Loucy (cell line): ENCODE measurements around the gene ABCA3.

Experiments used
- CTCF ChIP-seq: fragments of 200-600 bp; sonication (generic); conservative IDR thresholded peaks from 2 replicates; pipeline ENCODE4 v1.5.1; 2014; ENCODE audit warnings: mild to moderate bottlenecking, antibody characterized with exemption, low read length
- EZH2phosphoT487 ChIP-seq: fragments of 200-600 bp; IDR thresholded peaks from 2 replicates; pipeline ENCODE4 v1.6.1; 2018; ENCODE audit warnings: antibody characterized with exemption, mild to moderate bottlenecking, moderate library complexity, borderline replicate concordance

DNA sequence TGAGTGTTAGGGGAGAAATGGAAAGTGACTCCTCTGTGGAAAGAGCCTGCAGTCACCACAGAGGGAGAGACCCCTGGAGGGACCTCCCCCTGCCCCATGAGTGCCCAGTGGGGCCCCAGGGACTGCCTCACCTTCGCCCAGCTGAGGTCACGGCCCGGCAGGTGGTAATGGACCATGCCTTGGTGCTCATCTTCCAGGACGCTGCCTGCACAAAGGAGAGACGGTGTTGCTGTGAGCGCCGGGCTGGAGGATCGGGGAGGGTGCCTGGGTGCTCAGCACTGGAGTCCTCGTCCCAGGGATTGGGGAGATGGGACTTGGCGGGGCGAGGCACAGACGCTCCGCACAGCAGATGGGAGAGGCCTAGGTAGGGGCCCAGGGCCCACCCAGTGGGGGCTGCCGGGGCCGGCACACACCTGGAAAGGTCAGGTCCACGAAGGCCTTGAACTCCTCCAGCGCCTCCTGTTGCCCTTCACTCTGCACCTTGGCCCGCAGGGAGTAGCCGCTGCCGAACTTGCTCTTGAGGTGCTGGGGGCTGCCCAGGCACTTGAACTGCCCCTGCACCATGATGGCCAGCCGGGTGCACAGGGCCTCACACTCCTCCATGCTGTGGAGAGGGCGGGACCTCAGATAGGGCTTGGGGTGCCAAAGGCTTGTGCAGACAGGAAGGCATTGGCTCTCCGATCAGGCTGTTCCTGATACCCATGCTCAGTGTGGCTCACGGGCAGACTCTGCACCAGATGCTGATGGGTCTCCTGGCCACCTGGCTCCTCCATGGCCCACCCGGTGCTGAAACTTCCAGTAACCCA lies 62.9 kb downstream of the ABCA3 start:
- TF ChIP-seq CTCF (no peak), EZH2phosphoT487 (no peak)
